ENCODE measurements around the gene CLDN10. TPM values are rescaled to one million over a fixed set of nuclear protein-coding genes. Genes with fewer than 3 reads are reported as not detected.

CLDN10 gene
- polyA plus RNA-seq, 2 of the 4 experiments (the other 2 are of a cell fraction), result 0.18 to 0.96 TPM

- Histone ChIP-seq H3K27ac (no peak overlapping the region), H3K4me1 (peaks cover 8% of the 10 kb centered on the region; the same call in 2 of the 3 replicates), H3K4me2 (no peak overlapping the region), H3K4me3 (no peak overlapping the region), H3K9me3 (no peaks in the 10 kb centered on the region)
- no peak for DNase-seq (ENCODE audit: low read depth in 1 of 2, low spot score in 1 of 2)
- WGBS (ENCODE audit: missing lambda C conversion rate), result 39% methylated on average over 2 of the region's 3 CpGs
- FAIRE-seq, result no peak
- CTCF ChIA-PET, result interaction anchor here (1.0 to 3.5 kb wide), 4 partner anchors 10 to 17 kb away, joined by 4 to 15 read pairs (median 4); no protein-coding TSS in a partner anchor
- TF ChIP-seq USF2 (IDR thresholded peaks at IDR 0.05), result no peak
- TF ChIP-seq TP53 (CRISPR knock-in tag; IDR thresholded peaks at IDR 0.05), result no peak
- TF ChIP-seq EHF (CRISPR knock-in tag; IDR thresholded peaks at IDR 0.05), result no peak
- TF ChIP-seq SMC3 (IDR thresholded peaks at IDR 0.05), result no peak
- no peak for TF ChIP-seq RCOR1 (IDR thresholded peaks at IDR 0.05; ENCODE audit: low read depth, low read length)
- TF ChIP-seq EHMT2 (IDR thresholded peaks at IDR 0.05; ENCODE audit: low read depth), result no peak
- no peak for TF ChIP-seq RARB (CRISPR knock-in tag; IDR thresholded peaks at IDR 0.05)
- TF ChIP-seq HEYL (CRISPR knock-in tag; IDR thresholded peaks at IDR 0.05), result no peak
- no peak for TF ChIP-seq ZSCAN20 (CRISPR knock-in tag; IDR thresholded peaks at IDR 0.05)
- no peak for TF ChIP-seq MAX (IDR thresholded peaks at IDR 0.05)
- TF ChIP-seq SREBF2 (IDR thresholded peaks at IDR 0.05), result no peak
- TF ChIP-seq CHD2 (IDR thresholded peaks at IDR 0.05; ENCODE audit: low read length, partially characterized antibody), result no peak
- no peak for TF ChIP-seq BCL3 (IDR thresholded peaks at IDR 0.05)
- no peak for TF ChIP-seq ELK1 (IDR thresholded peaks at IDR 0.05; ENCODE audit: low read depth, low read length)
- no peak for TF ChIP-seq KDM5A (IDR thresholded peaks at IDR 0.05)
- ATAC-seq, result no peak
- POLR2A ChIA-PET, result no interaction called here
Observed at GRCh38 chr13:95546919-95547318, 5.6 kb upstream of the CLDN10 start.

GRCh38 chr13:95547531-95548167 is 4.9 kb upstream of the CLDN10 start:
- DNase-seq (ENCODE audit: low read depth in 1 of 2, low spot score in 1 of 2) (no peak), ATAC-seq (no peak), FAIRE-seq (no peak)
- 47% methylated on average over 6 of the region's 6 CpGs for WGBS (ENCODE audit: missing lambda C conversion rate)
- Histone ChIP-seq H3K4me1 (peaks cover 5% of the 10 kb centered on the region; the same call in 1 of the 3 replicates), H3K9me3 (no peaks in the 10 kb centered on the region), H3K4me2 (no peak overlapping the region), H3K27ac (no peak overlapping the region), H3K4me3 (no peak overlapping the region)
- no peak for TF ChIP-seq HOXA7 (CRISPR knock-in tag; IDR thresholded peaks at IDR 0.05)
- no peak for TF ChIP-seq REST (IDR thresholded peaks at IDR 0.05)
- TF ChIP-seq CBX2 (IDR thresholded peaks at IDR 0.05; ENCODE audit: borderline replicate concordance, low read depth), result no peak
- no peak for TF ChIP-seq ELK1 (IDR thresholded peaks at IDR 0.05; ENCODE audit: low read depth, low read length)
- TF ChIP-seq POLR2AphosphoS2 (conservative IDR thresholded peaks at IDR 0.05; ENCODE audit: low read length), result no peak
- TF ChIP-seq PHF8 (IDR thresholded peaks at IDR 0.05; ENCODE audit: borderline replicate concordance, low read depth), result no peak
- TF ChIP-seq ZSCAN20 (CRISPR knock-in tag; IDR thresholded peaks at IDR 0.05), result no peak
- no peak for TF ChIP-seq PBX3 (IDR thresholded peaks at IDR 0.05)
- no peak for TF ChIP-seq EHMT2 (IDR thresholded peaks at IDR 0.05; ENCODE audit: low read depth)
- no peak for TF ChIP-seq SREBF2 (IDR thresholded peaks at IDR 0.05)
- no peak for TF ChIP-seq CHD4 (IDR thresholded peaks at IDR 0.05; ENCODE audit: borderline replicate concordance)
- CTCF ChIA-PET, result interaction anchor here (1.6 to 3.5 kb wide), 2 partner anchors 10 to 17 kb away, joined by 4 to 15 read pairs; no protein-coding TSS in a partner anchor
- POLR2A ChIA-PET, result no interaction called here

All from A549 (cell line).